Fibroblast of lung (primary cell): ENCODE data around the gene LRP2BP. TPM values are rescaled to one million over a fixed set of nuclear protein-coding genes. Genes with fewer than 3 reads are reported as not detected.

Source experiments
- DNase-seq, 2 donors: peaks; one replicate each; pipeline versions ENCODE4 v3.0.0 to v3.0.0-alpha.2; 2010; ENCODE audit warnings: low read depth in 2 of 2
- H2AFZ ChIP-seq: 2 replicates; pipeline ENCODE4 v1.5.1; 2012; ENCODE audit warnings: low read length, control low read depth, inconsistent platforms
- H3K27ac ChIP-seq: 2 replicates; pipeline ENCODE4 v1.5.1; 2011; ENCODE audit warnings: low read length, control low read depth; ENCODE audit not compliant: insufficient read depth
- H3K27me3 ChIP-seq: 2 replicates; pipeline ENCODE4 v1.5.1; 2011; ENCODE audit warnings: mild to moderate bottlenecking, low read length; ENCODE audit not compliant: control insufficient read depth, insufficient read depth
- H3K36me3 ChIP-seq: 2 replicates; pipeline ENCODE4 v1.5.1; 2011; ENCODE audit warnings: low read length; ENCODE audit not compliant: control insufficient read depth, insufficient read depth
- H3K4me1 ChIP-seq: 2 replicates; pipeline ENCODE4 v1.5.1; 2011; ENCODE audit warnings: low read length; ENCODE audit not compliant: control insufficient read depth, insufficient read depth; ENCODE audit errors: extremely low read depth
- H3K4me2 ChIP-seq: 2 replicates; pipeline ENCODE4 v1.5.1; 2011; ENCODE audit warnings: low read length, control low read depth; ENCODE audit not compliant: insufficient read depth; ENCODE audit errors: extremely low read depth
- H3K4me3 ChIP-seq, 4 experiments: fragments of 200-600 bp in 1 of 4; sonication (generic) in 1 of 4; replicated peaks in 1 of 4; 2 replicates each; pipeline ENCODE4 v1.5.1; 2011 to 2016; ENCODE audit warnings: low read length in 4 of 4, low read depth in 3 of 4, mild to moderate bottlenecking in 3 of 4, control low read depth in 2 of 4, inconsistent platforms in 1 of 4, mixed read lengths in 1 of 4; ENCODE audit not compliant: insufficient read depth in 1 of 4; ENCODE audit errors: control extremely low read depth in 1 of 4
- H3K79me2 ChIP-seq: 2 replicates; pipeline ENCODE4 v1.5.1; 2012; ENCODE audit warnings: mild to moderate bottlenecking, low read length, inconsistent platforms; ENCODE audit not compliant: control insufficient read depth, insufficient read depth
- H3K9ac ChIP-seq: 2 replicates; pipeline ENCODE4 v1.5.1; 2011; ENCODE audit warnings: mild to moderate bottlenecking, low read length, control low read depth; ENCODE audit not compliant: insufficient read depth
- H3K9me3 ChIP-seq: 2 replicates; pipeline ENCODE4 v1.5.1; 2012; ENCODE audit warnings: low read depth, low read length; ENCODE audit not compliant: control insufficient read depth, insufficient read depth
- H4K20me1 ChIP-seq: 2 replicates; pipeline ENCODE4 v1.5.1; 2011; ENCODE audit warnings: low read length; ENCODE audit not compliant: control insufficient read depth, insufficient read depth; ENCODE audit errors: extremely low read depth
- CTCF ChIP-seq, 2 donors: IDR thresholded peaks in 1 of 2; conservative IDR thresholded peaks in 1 of 2; 1 replicate in 1 of 2; 2 replicates in 1 of 2; pipeline ENCODE4 v1.5.1; 2011 to 2012; ENCODE audit warnings: low read length in 2 of 2, control low read depth in 1 of 2, inconsistent platforms in 1 of 2, low read depth in 1 of 2, mild to moderate bottlenecking in 1 of 2
- EZH2 ChIP-seq: IDR thresholded peaks from 2 replicates; pipeline ENCODE4 v1.5.1; 2012; ENCODE audit warnings: low read length, control low read depth, mild to moderate bottlenecking; ENCODE audit errors: missing control alignments
- polyA plus RNA-seq, 2 donors: library from polyadenylated mRNA; depleted of rRNA in 1 of 2; stranded (reverse) in 1 of 2; unstranded in 1 of 2; fragments of >200 nt; gene quantifications; 2 replicates each; pipeline ENCODE4 v1.2.1, GENCODE V29; 2011 to 2012; ENCODE audit warnings: missing spikeins in 1 of 2
- total RNA-seq: library from RNA; depleted of rRNA; stranded (reverse); fragments of >200 nt; gene quantifications from 2 replicates; pipeline ENCODE4 v1.2.1, GENCODE V29; 2014

LRP2BP gene
- total and polyA plus RNA-seq, 2 donors (not counting 1 experiment from before 2014, with no cell fraction given), result 0.03 to 0.66 TPM

DNA sequence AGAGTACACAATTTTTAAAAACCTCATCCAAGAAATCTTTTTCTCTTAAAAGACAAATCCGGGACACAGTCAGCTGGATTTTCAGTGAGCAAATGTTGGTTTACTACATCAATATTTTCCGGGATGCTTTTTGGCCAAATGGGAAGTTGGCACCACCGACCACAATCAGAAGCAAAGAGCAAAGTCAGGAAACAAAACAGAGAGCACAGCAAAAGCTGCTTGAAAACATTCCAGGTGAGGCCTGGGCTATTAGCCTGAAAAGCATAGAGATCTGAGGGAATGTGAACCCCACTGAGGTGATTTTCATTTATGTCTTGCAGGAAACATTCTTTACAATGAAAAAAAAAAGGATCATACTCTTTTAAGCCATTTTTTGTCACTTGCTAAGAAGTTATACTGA lies 33.9 kb downstream of the LRP2BP start:
- Histone ChIP-seq H3K36me3 (no peaks in the 10 kb centered on the region), H3K4me2 (no peak overlapping the region), H4K20me1 (no peaks in the 10 kb centered on the region), H3K9ac (no peak overlapping the region), H3K4me3 (no peak overlapping the region), H3K9me3 (no peaks in the 10 kb centered on the region), H3K79me2 (no peaks in the 10 kb centered on the region), H3K27ac (no peak overlapping the region), H3K27me3 (no peaks in the 10 kb centered on the region), H3K4me1 (peaks cover 3% of the 10 kb centered on the region), H2AFZ (no peak overlapping the region)
- TF ChIP-seq EZH2 (no peak), CTCF (conservative IDR thresholded peaks at IDR 0.05 in 1 of 2, IDR thresholded peaks at IDR 0.05 in 1 of 2; ENCODE audit: low read depth in 1 of 2, low read length in 2 of 2) (no peak)
- no peak for DNase-seq

DNA sequence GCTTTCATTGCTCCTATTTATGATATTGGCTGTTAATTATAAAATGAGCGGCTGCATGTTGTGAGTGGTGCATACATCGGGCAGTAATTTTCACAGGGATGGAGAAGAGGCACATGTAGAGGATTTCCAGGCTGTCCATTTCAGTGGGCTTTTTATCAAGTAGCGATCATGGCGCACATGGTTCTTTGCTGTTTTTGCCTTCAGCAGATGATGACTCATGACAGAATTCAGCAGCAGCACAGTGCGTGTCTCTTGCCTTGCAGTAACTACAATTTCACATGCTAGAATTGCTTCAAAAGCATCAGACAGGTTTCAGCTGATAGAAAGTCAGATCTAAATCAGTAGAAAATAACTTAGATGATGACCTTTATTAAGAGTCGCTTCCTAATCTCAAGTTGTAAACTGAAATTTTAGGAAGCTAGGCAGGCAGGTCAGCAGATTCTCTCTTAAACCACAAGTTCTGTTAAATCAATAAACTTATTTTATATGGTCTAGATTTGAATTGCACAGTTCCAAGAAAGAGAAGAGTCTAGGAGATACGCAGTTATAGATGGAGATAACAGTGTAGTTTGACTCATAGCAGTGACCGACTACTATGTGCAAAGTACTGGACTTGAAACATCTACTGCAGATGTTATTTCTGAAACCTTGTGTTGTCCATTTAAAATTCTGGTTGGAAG lies 35.8 kb downstream of the LRP2BP start:
- no peaks in the 10 kb centered on the region for H3K79me2 ChIP-seq
- no peaks in the 10 kb centered on the region for H4K20me1 ChIP-seq
- no peak overlapping the region for H3K9ac ChIP-seq
- no peak overlapping the region for H3K4me3 ChIP-seq
- H3K27ac ChIP-seq, result no peak overlapping the region
- peaks cover 3% of the 10 kb centered on the region for H3K4me1 ChIP-seq
- no peaks in the 10 kb centered on the region for H3K36me3 ChIP-seq
- no peak for TF ChIP-seq EZH2
- no peak for TF ChIP-seq CTCF (conservative IDR thresholded peaks at IDR 0.05 in 1 of 2, IDR thresholded peaks at IDR 0.05 in 1 of 2; ENCODE audit: low read depth in 1 of 2, low read length in 2 of 2)
- no peaks in the 10 kb centered on the region for H3K9me3 ChIP-seq
- H3K4me2 ChIP-seq, result no peak overlapping the region
- peak; percentile 59 to 90 for DNase-seq
- H3K27me3 ChIP-seq, result no peaks in the 10 kb centered on the region
- H2AFZ ChIP-seq, result no peak overlapping the region

DNA sequence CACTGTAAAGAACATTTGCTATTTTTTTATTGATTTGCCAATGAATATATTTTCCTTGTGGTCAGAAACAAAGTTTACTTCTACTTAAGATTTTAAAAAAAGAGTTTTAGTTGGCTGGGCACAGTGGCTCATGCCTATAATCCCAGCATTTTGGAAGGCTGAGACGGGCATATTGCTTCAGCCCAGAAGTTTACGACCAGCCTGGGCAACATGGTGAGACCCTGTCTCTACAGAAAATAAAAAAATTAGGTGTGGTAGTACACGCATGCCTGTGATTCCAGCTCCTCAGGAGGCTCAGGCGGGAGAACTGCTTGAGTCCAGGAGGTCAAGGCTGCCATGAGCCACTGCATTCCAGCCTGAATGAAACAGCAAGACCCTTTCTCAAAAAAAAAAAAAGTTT lies 36.8 kb downstream of the LRP2BP start:
- Histone ChIP-seq H3K4me2 (no peak overlapping the region), H2AFZ (no peak overlapping the region), H3K27me3 (no peaks in the 10 kb centered on the region), H3K79me2 (no peaks in the 10 kb centered on the region), H4K20me1 (no peaks in the 10 kb centered on the region), H3K4me3 (no peak overlapping the region), H3K4me1 (peaks cover 3% of the 10 kb centered on the region), H3K9me3 (no peaks in the 10 kb centered on the region), H3K9ac (no peak overlapping the region), H3K36me3 (no peaks in the 10 kb centered on the region), H3K27ac (no peak overlapping the region)
- no peak for TF ChIP-seq EZH2
- no peak for TF ChIP-seq CTCF (conservative IDR thresholded peaks at IDR 0.05 in 1 of 2, IDR thresholded peaks at IDR 0.05 in 1 of 2; ENCODE audit: low read depth in 1 of 2, low read length in 2 of 2)
- peak in 1 of 2 donors; percentile 92 for DNase-seq
